Type B pancreatic cell (in vitro differentiated cells): ENCODE measurements around the gene GABRG1. TPM values are rescaled to one million over a fixed set of nuclear protein-coding genes. Genes with fewer than 3 reads are reported as not detected.

Experiments
- DNase-seq: peaks from one replicate; pipeline ENCODE4 v3.0.0; 2021; ENCODE audit warnings: mixed read lengths; ENCODE audit not compliant: unreplicated experiment; ENCODE audit errors: extremely low spot score
- H3K27ac Mint-ChIP-seq: 2 replicates; pipeline ENCODE4 v1.8.0; 2021; ENCODE audit warnings: mild to moderate bottlenecking, mixed read lengths
- H3K27me3 Mint-ChIP-seq: 2 replicates; pipeline ENCODE4 v1.8.0; 2021; ENCODE audit warnings: mixed read lengths
- H3K36me3 Mint-ChIP-seq: 2 replicates; pipeline ENCODE4 v1.8.0; 2021; ENCODE audit warnings: mixed read lengths
- H3K4me1 Mint-ChIP-seq: one replicate; pipeline ENCODE4 v1.8.0; 2021; ENCODE audit warnings: mixed read lengths; ENCODE audit not compliant: unreplicated experiment
- H3K4me3 Mint-ChIP-seq: 2 replicates; pipeline ENCODE4 v1.8.0; 2021; ENCODE audit warnings: mild to moderate bottlenecking, mixed read lengths
- H3K9me3 Mint-ChIP-seq: 2 replicates; pipeline ENCODE4 v1.8.0; 2021; ENCODE audit warnings: mixed read lengths
- CTCF ChIP-seq: fragments of 200-600 bp; sonication (generic); conservative IDR thresholded peaks from 2 replicates; pipeline ENCODE4 v1.5.0; 2021; ENCODE audit warnings: antibody characterized with exemption, mild to moderate bottlenecking
- long read RNA-seq: library from polyadenylated mRNA; unstranded; transcript quantifications from one replicate; pipeline ENCODE4 v2.0.0, GENCODE V29; 2020
- total RNA-seq: library from RNA; stranded (reverse); gene quantifications from 2 replicates; pipeline ENCODE4 v1.2.1, GENCODE V29; 2021; ENCODE audit warnings: low replicate concordance

GABRG1 gene
- 0.48 and 0.88 TPM in 2 replicates for total RNA-seq
- long read RNA-seq, full-length matches to known transcripts: 1 of 2 reads
- long read RNA-seq, partial matches to known transcripts: 1 of 2 reads
- long read RNA-seq, other reads (novel, unspliced or antisense): 0 of 2 reads

DNA sequence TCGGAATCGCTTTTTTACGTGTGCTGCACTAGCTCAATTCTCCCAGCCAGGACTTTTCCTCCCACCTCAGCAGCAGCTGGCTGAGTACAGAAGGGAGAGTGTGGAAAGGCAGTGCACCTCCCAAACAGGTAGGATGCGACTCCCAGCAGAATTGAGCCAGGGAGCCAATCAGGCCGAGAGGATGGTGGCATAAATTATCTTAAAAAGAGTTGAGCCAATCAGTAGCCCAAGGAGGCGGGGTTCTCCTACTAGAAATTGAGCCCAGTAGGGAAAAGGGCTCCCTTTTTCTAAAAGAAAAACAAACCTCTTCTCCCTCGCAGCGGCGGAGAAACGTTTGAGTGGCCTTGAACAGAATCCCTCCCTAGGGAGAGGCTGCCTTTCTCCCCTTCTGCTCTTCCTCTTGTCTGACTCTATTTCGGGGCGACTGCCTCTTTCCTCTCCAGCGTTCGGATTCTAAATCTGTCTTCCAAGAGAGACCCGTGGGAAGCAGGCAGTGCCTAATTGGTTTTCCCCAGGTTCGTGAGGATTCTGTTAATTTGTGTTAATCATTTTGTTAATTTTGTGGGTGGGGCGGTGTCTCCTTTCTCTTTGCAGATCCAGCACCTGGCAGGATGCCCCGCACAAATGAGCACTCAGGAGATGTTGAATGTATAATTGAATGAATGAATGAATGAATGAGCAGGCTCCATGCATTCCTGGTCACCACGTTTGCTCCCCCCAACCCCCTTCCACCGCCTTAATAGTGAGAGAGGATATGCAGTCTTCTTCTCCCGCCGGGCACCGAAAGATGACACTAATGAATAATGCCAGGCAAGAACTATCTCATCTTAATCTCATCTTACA, at the start of gene GABRG1:
Gene GABRG1, minus strand, starts transcription at position 142 of the 843 bp plus-strand sequence. Its CDS starts 141 bp downstream, at position 1.
- no peak within 1 kb of the TSS for H3K27ac Mint-ChIP-seq
- no peaks in the 10 kb centered on the region for H3K36me3 Mint-ChIP-seq
- H3K27me3 Mint-ChIP-seq: peaks cover 61% of the 10 kb centered on the region
- no peaks in the 10 kb centered on the region for H3K9me3 Mint-ChIP-seq
- no peak for DNase-seq
- no peak for TF ChIP-seq CTCF
- peak within 1 kb of the TSS; percentile 55 for H3K4me3 Mint-ChIP-seq
- no peaks in the 10 kb centered on the region for H3K4me1 Mint-ChIP-seq

DNA sequence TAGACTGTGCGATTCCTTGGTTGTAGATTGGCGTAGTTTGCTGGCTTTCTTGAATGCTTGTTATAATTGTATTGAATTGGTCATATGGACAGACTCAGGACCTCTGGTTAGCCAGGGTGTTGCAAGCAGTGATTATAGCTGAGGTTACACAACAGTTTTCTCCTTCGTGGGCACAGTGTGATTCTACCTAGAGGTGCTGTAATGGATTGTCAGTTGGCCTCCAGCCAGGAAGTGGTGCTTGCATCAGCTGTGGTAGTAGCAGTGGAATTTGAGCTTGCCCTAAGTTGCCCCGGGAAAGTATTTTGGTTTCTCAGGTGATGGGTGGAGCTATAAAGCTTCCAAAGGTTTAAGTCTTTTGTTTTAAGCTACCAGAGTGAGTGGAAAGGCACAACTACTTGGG, 23.1 kb upstream of the GABRG1 start:
- TF ChIP-seq CTCF: no peak
- Mint-ChIP-seq H3K9me3 (peaks cover 8% of the 10 kb centered on the region), H3K27me3 (no peaks in the 10 kb centered on the region), H3K36me3 (no peaks in the 10 kb centered on the region), H3K4me3 (no peak overlapping the region), H3K27ac (no peak overlapping the region), H3K4me1 (no peaks in the 10 kb centered on the region)
- no peak for DNase-seq

DNA sequence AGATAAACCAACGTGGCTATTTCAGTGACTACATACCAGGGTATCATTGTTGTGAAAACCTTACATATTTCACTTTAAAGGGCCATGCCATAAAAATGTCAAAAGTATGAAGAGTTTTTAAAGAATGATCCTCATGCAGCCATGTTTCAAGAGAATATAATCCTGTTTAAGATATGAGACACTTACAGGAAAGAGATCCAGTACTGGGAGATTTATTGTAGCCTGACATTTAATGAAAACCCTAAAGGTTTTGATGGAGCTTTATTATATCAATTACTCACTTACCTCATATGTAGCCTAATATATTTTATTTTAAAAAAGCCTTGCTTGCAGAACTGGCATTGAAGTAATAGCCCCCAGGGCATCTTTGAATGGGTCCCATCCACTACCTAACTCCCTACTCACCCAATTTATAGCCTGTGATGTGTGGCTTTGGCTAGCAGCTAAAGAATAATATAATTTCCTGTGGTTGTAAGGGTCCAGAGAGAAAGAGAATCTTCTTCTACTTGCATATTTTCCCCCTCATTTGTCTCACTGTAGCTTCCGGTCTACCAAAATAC, 7.7 kb upstream of the GABRG1 start:
- H3K27ac Mint-ChIP-seq: no peak overlapping the region
- H3K27me3 Mint-ChIP-seq: peaks cover 18% of the 10 kb centered on the region
- no peaks in the 10 kb centered on the region for H3K36me3 Mint-ChIP-seq
- no peak for TF ChIP-seq CTCF
- H3K4me1 Mint-ChIP-seq: no peaks in the 10 kb centered on the region
- no peak for DNase-seq
- no peak overlapping the region for H3K4me3 Mint-ChIP-seq
- no peaks in the 10 kb centered on the region for H3K9me3 Mint-ChIP-seq

- DNase-seq: no peak
- H3K9me3 Mint-ChIP-seq: no peaks in the 10 kb centered on the region
- no peaks in the 10 kb centered on the region for H3K36me3 Mint-ChIP-seq
- H3K27ac Mint-ChIP-seq: no peak overlapping the region
- H3K4me1 Mint-ChIP-seq: no peaks in the 10 kb centered on the region
- TF ChIP-seq CTCF: no peak
- H3K27me3 Mint-ChIP-seq: peaks cover 61% of the 10 kb centered on the region
- peak overlapping the region; percentile 55 for H3K4me3 Mint-ChIP-seq
These were observed 1.0 kb upstream of the GABRG1 start for GRCh38 chr4:46124773-46125413.

DNA sequence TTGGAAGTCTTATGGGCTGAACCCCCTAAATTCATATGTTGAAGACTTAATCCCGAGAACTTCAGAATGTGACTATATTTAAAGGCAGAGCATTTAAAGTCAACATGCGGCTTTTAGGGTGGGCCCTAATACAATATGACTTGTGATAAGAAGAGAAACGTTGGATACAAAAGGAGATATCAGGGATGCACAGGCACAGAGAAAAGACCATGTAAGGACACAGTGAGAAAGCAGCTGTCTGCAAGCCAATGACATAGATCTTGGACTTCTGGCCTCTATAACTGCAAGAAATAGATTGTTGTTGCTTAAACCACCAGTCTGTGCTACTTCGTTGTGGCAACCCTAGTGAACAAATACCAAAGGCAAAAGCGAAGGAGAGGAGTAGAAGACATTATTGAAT, 42.2 kb downstream of the GABRG1 start:
- Mint-ChIP-seq H3K9me3 (no peaks in the 10 kb centered on the region), H3K4me3 (no peak overlapping the region), H3K27ac (no peak overlapping the region), H3K36me3 (no peaks in the 10 kb centered on the region), H3K4me1 (no peaks in the 10 kb centered on the region), H3K27me3 (peaks cover 9% of the 10 kb centered on the region)
- TF ChIP-seq CTCF: no peak
- DNase-seq: no peak
